Activated naive CD4-positive, alpha-beta T cell treated with anti-CD3 and anti-CD28 coated beads for 36 hours (primary cell): ENCODE data around the gene SULT2B1. TPM values are rescaled to one million over a fixed set of nuclear protein-coding genes. Genes with fewer than 3 reads are reported as not detected.
A peak's percentile ranks its signal among the peaks of the same experiment; 100 is the strongest.

ENCODE experiments used
- CTCF ChIA-PET: fragments of 350-600 bp; sonication (Branson Sonifier 250); formaldehyde crosslinking; loops from one replicate; lab custom pipeline; 2021; ENCODE audit warnings: antibody characterized with exemption; lab: Charles Lee
- DNase-seq: peaks from one replicate; pipeline ENCODE4 v3.0.0-alpha.2; 2020
- H3K27ac Mint-ChIP-seq: one replicate; pipeline ENCODE4 v1.8.0; 2021; ENCODE audit warnings: mild to moderate bottlenecking, mixed read lengths
- H3K27me3 Mint-ChIP-seq: one replicate; pipeline ENCODE4 v1.8.0; 2021; ENCODE audit warnings: low read depth, mixed read lengths
- H3K36me3 Mint-ChIP-seq: one replicate; pipeline ENCODE4 v1.8.0; 2021; ENCODE audit warnings: low read depth, mixed read lengths
- H3K4me1 Mint-ChIP-seq: one replicate; pipeline ENCODE4 v1.8.0; 2021; ENCODE audit warnings: low read depth, mixed read lengths
- H3K4me3 Mint-ChIP-seq: one replicate; pipeline ENCODE4 v1.8.0; 2021; ENCODE audit warnings: mild to moderate bottlenecking, moderate library complexity, mixed read lengths
- H3K9me3 Mint-ChIP-seq: one replicate; pipeline ENCODE4 v1.8.0; 2021; ENCODE audit warnings: mixed read lengths
- intact Hi-C: fragments of 100-400 bp; cut with micrococcal nuclease; formaldehyde crosslinking; loops from one replicate; pipeline ENCODE4 v1.15.1; 2023
- total RNA-seq, 2 experiments: library from RNA; stranded (reverse); gene quantifications; one replicate each; pipeline ENCODE4 v1.2.3, GENCODE V29; 2021

Gene SULT2B1
- total RNA-seq, 2 experiments from 2014 or later: not detected

DNA sequence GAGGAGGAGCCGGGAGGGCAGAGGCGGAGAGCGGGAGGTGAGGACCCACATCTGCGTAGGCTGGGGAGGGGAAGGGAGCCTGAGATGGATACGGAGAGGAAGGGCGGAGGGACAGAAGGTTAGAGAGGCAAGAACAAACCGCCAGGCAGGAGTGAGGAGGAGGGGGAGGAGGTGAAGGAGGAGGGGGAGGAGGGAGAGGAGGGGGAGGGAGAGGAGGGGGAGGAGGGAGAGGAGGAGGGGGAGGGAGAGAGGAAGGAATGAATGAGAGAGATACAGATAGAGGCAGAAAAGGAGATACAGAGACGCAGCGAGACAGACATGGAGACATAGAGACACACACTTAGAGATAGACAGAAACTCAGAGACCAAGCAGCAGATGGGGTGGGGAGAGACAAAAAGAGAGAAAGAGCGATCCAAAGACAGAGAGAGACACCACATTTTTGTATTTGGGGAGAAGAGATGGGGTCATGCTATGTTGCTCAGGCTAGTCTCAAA lies 94.8 kb downstream of the SULT2B1 start:
- no peaks in the 10 kb centered on the region for H3K36me3 Mint-ChIP-seq
- H3K27ac Mint-ChIP-seq: no peak overlapping the region
- peak overlapping the region; percentile 78 for H3K4me3 Mint-ChIP-seq
- intact Hi-C loops: loop anchor here (1.0 to 5.0 kb wide), 10 partner anchors 9 to 346 kb away; partner anchors contain the start of genes DBP, GYS1 and RUVBL2
- CTCF ChIA-PET: interaction anchor here (0.9 to 2.6 kb wide), 3 partner anchors 28 to 149 kb away, joined by 3 to 17 read pairs (median 6); no protein-coding TSS in a partner anchor
- peaks cover 31% of the 10 kb centered on the region for H3K4me1 Mint-ChIP-seq
- no peaks in the 10 kb centered on the region for H3K9me3 Mint-ChIP-seq
- no peaks in the 10 kb centered on the region for H3K27me3 Mint-ChIP-seq
- no peak for DNase-seq

DNA sequence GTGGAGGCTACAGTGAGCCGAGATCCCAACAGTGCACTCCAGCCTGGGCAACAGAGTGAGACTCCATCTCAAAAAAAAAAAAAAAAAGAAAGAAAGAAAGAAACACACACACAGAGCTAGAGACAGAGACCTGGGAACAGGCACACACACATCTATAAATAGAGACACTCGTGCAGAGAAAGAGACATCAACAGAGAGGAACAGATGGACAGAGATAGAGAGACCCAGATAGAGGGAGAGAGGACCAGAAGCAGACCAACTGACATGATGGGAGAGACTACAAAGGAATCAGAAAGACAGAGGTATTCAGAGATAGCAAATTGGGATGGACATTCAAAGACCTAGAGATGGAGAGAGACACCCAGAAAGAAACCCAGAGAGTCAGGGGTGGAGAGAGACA lies 96.2 kb downstream of the SULT2B1 start:
- Mint-ChIP-seq H3K4me1 (peaks cover 32% of the 10 kb centered on the region), H3K9me3 (no peaks in the 10 kb centered on the region), H3K4me3 (no peak overlapping the region), H3K27ac (peak overlapping the region; percentile 27), H3K36me3 (no peaks in the 10 kb centered on the region), H3K27me3 (no peaks in the 10 kb centered on the region)
- CTCF ChIA-PET: interaction anchor here (0.7 kb wide), 1 partner anchor 39 kb away, joined by 4 read pairs; no protein-coding TSS in a partner anchor
- intact Hi-C loops: loop anchor here (5.0 kb wide), 1 partner anchor 344 kb away; the partner anchor contains the start of genes GYS1 and RUVBL2
- no peak for DNase-seq

Other genes with a start within 250 kb of the SULT2B1 start
- gene EMP3, start 226.6 kb upstream of the SULT2B1 start, total RNA-seq: 100 to 1,000 TPM; 110 to 113 TPM
- gene TMEM143, start 188.2 kb upstream of the SULT2B1 start, total RNA-seq: 10 to 100 TPM; 23.9 to 24.1 TPM
- gene SYNGR4, start 187.8 kb upstream of the SULT2B1 start, total RNA-seq: under 1 TPM; 0.50 to 0.52 TPM
- 10 to 100 TPM; 81.5 to 83.8 TPM for gene KDELR1, start 160.6 kb upstream of the SULT2B1 start, total RNA-seq
- gene GRIN2D, start 158.5 kb upstream of the SULT2B1 start, total RNA-seq: under 1 TPM; 0.05 to 0.07 TPM
- gene GRWD1, start 106.2 kb upstream of the SULT2B1 start, total RNA-seq: 10 to 100 TPM; 32.4 to 36.0 TPM
- gene KCNJ14, start 96.6 kb upstream of the SULT2B1 start, total RNA-seq: 1 to 10 TPM; 1.7 to 1.8 TPM
- gene CYTH2, start 82.8 kb upstream of the SULT2B1 start, total RNA-seq: 10 to 100 TPM; 36.7 to 38.0 TPM
- gene LMTK3, start 40.3 kb upstream of the SULT2B1 start, total RNA-seq: 1 to 10 TPM; 2.3 to 2.6 TPM
- gene SPACA4, start 54.6 kb downstream of the SULT2B1 start, total RNA-seq: not detected
- gene FAM83E, start 62.9 kb downstream of the SULT2B1 start, total RNA-seq: 1 to 10 TPM; 2.0 TPM
- 1,000 to 10,000 TPM; 2,373 to 2,473 TPM for gene RPL18, start 67.0 kb downstream of the SULT2B1 start, total RNA-seq
- 10 to 100 TPM; 20.1 to 20.6 TPM for gene SPHK2, start 67.3 kb downstream of the SULT2B1 start, total RNA-seq
- gene DBP, start 85.2 kb downstream of the SULT2B1 start, total RNA-seq: 1 to 10 TPM; 7.8 to 9.7 TPM
- gene CA11, start 94.0 kb downstream of the SULT2B1 start, total RNA-seq: 10 to 100 TPM; 12.0 to 14.9 TPM
- gene NTN5, start 120.8 kb downstream of the SULT2B1 start, total RNA-seq: under 1 TPM in 1 of 2 experiments, not detected in 1; 0.17 TPM
- not detected for gene FUT2, start 143.8 kb downstream of the SULT2B1 start, total RNA-seq
- under 1 TPM; 0.44 to 0.57 TPM for gene MAMSTR, start 167.6 kb downstream of the SULT2B1 start, total RNA-seq
- gene RASIP1, start 188.4 kb downstream of the SULT2B1 start, total RNA-seq: under 1 TPM in 1 of 2 experiments, not detected in 1; 0.17 TPM
- not detected for gene IZUMO1, start 194.7 kb downstream of the SULT2B1 start, total RNA-seq
- under 1 TPM; 0.07 to 0.12 TPM for gene FUT1, start 200.5 kb downstream of the SULT2B1 start, total RNA-seq
- gene FGF21, start 203.4 kb downstream of the SULT2B1 start, total RNA-seq: not detected